Measurements from ENCODE around the gene CXCL16. TPM values are rescaled to one million over a fixed set of nuclear protein-coding genes. Genes with fewer than 3 reads are reported as not detected.

Gene CXCL16
- total and polyA plus RNA-seq, 2 of the 13 experiments (the other 11 are each of a cell fraction or from before 2014, with no cell fraction given): 9.4 to 101 TPM

GRCh38 chr17:4759776-4760236, 20.1 kb upstream of the CXCL16 start (continued):
- TF ChIP-seq RNF219 (CRISPR knock-in tag; IDR thresholded peaks at IDR 0.05): no peak; the same call in 1 of the 2 replicates
- no peak for TF ChIP-seq ZNF557 (CRISPR knock-in tag; IDR thresholded peaks at IDR 0.05)
- TF ChIP-seq KDM6A (CRISPR knock-in tag; IDR thresholded peaks at IDR 0.05; ENCODE audit: low read depth): peak; percentile 96
- TF ChIP-seq, protein P1, sequence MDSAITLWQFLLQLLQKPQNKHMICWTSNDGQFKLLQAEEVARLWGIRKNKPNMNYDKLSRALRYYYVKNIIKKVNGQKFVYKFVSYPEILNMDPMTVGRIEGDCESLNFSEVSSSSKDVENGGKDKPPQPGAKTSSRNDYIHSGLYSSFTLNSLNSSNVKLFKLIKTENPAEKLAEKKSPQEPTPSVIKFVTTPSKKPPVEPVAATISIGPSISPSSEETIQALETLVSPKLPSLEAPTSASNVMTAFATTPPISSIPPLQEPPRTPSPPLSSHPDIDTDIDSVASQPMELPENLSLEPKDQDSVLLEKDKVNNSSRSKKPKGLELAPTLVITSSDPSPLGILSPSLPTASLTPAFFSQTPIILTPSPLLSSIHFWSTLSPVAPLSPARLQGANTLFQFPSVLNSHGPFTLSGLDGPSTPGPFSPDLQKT (CRISPR knock-in tag; IDR thresholded peaks at IDR 0.05; ENCODE audit: borderline replicate concordance): no peak
- no peak for TF ChIP-seq ZNF142 (CRISPR knock-in tag; IDR thresholded peaks at IDR 0.05)
- 0 out of 2 replicates have a peak, but pooled peaks have one; percentile 29 for TF ChIP-seq SP4 (CRISPR knock-in tag; IDR thresholded peaks at IDR 0.05)
- no peak for TF ChIP-seq ZNF30 (CRISPR knock-in tag; IDR thresholded peaks at IDR 0.05)
- no peak for TF ChIP-seq FOSL1 (CRISPR knock-in tag; IDR thresholded peaks at IDR 0.05; ENCODE audit: borderline replicate concordance)
- TF ChIP-seq, protein P2, sequence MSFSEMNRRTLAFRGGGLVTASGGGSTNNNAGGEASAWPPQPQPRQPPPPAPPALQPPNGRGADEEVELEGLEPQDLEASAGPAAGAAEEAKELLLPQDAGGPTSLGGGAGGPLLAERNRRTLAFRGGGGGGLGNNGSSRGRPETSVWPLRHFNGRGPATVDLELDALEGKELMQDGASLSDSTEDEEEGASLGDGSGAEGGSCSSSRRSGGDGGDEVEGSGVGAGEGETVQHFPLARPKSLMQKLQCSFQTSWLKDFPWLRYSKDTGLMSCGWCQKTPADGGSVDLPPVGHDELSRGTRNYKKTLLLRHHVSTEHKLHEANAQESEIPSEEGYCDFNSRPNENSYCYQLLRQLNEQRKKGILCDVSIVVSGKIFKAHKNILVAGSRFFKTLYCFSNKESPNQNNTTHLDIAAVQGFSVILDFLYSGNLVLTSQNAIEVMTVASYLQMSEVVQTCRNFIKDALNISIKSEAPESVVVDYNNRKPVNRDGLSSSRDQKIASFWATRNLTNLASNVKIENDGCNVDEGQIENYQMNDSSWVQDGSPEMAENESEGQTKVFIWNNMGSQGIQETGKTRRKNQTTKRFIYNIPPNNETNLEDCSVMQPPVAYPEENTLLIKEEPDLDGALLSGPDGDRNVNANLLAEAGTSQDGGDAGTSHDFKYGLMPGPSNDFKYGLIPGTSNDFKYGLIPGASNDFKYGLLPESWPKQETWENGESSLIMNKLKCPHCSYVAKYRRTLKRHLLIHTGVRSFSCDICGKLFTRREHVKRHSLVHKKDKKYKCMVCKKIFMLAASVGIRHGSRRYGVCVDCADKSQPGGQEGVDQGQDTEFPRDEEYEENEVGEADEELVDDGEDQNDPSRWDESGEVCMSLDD (CRISPR knock-in tag; IDR thresholded peaks at IDR 0.05; ENCODE audit: borderline replicate concordance): no peak
- peak; percentile 93 for TF ChIP-seq DPF2 (CRISPR knock-in tag; IDR thresholded peaks at IDR 0.05; ENCODE audit: borderline replicate concordance, low read depth)
- peak; percentile 72; the same call in 1 of the 2 replicates for TF ChIP-seq ZNF510 (CRISPR knock-in tag; IDR thresholded peaks at IDR 0.05; ENCODE audit: low read depth)

Measured in HepG2 (cell line).